Karpas-422 (cell line): ENCODE measurements around the gene TMEM229A. TPM values are rescaled to one million over a fixed set of nuclear protein-coding genes. Genes with fewer than 3 reads are reported as not detected.

Source experiments
- DNase-seq: peaks from one replicate; pipeline ENCODE4 v3.0.0-alpha.2; 2015
- H2AFZ ChIP-seq: fragments of 200-600 bp; sonication (generic); 2 replicates; pipeline ENCODE4 v1.6.1; 2014; ENCODE audit warnings: antibody characterized with exemption, low read length, mixed read lengths
- H3K27ac ChIP-seq: fragments of 200-600 bp; sonication (generic); 2 replicates; pipeline ENCODE4 v1.5.1; 2014; ENCODE audit warnings: mild to moderate bottlenecking, low read length, moderate library complexity
- H3K27me3 ChIP-seq: fragments of 200-600 bp; sonication (generic); 2 replicates; pipeline ENCODE4 v1.6.1; 2014; ENCODE audit warnings: low read length, mixed read lengths
- H3K36me3 ChIP-seq: fragments of 200-600 bp; sonication (generic); 2 replicates; pipeline ENCODE4 v1.6.1; 2014; ENCODE audit warnings: low read length, mixed read lengths; ENCODE audit not compliant: insufficient read depth
- H3K4me1 ChIP-seq: fragments of 200-600 bp; sonication (generic); 2 replicates; pipeline ENCODE4 v1.6.1; 2014; ENCODE audit warnings: mild to moderate bottlenecking, low read length, mixed read lengths
- H3K4me2 ChIP-seq: fragments of 200-600 bp; sonication (generic); 2 replicates; pipeline ENCODE4 v1.6.1; 2014; ENCODE audit warnings: low read length, low read depth, mild to moderate bottlenecking; ENCODE audit not compliant: poor library complexity, severe bottlenecking
- H3K4me3 ChIP-seq: fragments of 200-600 bp; sonication (generic); 2 replicates; pipeline ENCODE4 v1.5.1; 2014; ENCODE audit warnings: mild to moderate bottlenecking, antibody characterized with exemption, low read length, mixed read lengths
- H3K79me2 ChIP-seq: fragments of 200-600 bp; sonication (generic); 2 replicates; pipeline ENCODE4 v1.6.1; 2014; ENCODE audit warnings: mild to moderate bottlenecking, low read length, mixed read lengths
- H3K9ac ChIP-seq: fragments of 200-600 bp; sonication (generic); 2 replicates; pipeline ENCODE4 v1.6.0; 2014; ENCODE audit warnings: low read length
- H3K9me2 ChIP-seq: fragments of 200-600 bp; sonication (generic), shearing (Covaris generic); replicated peaks from 2 replicates; pipeline ENCODE4 v1.6.0; 2014; ENCODE audit warnings: mild to moderate bottlenecking, low read length, moderate library complexity; ENCODE audit not compliant: insufficient read depth
- H3K9me3 ChIP-seq: fragments of 300-700, 200-600 bp; sonication (generic); 2 replicates; pipeline ENCODE4 v1.6.1; 2014; ENCODE audit warnings: low read length, mixed read lengths
- H4K20me1 ChIP-seq: fragments of 200-600 bp; sonication (generic); 2 replicates; pipeline ENCODE4 v1.6.1; 2014; ENCODE audit warnings: mild to moderate bottlenecking, antibody characterized with exemption, low read length, low read depth; ENCODE audit not compliant: insufficient read depth
- total RNA-seq: library from RNA; depleted of rRNA; stranded (reverse); fragments of >200 nt; shearing (Covaris generic); gene quantifications from 2 replicates; pipeline ENCODE4 v1.2.3, GENCODE V29; 2014; ENCODE audit warnings: low replicate concordance; rRNA removed

Gene TMEM229A
- total RNA-seq, 1 experiment from 2014 or later: not detected

GRCh38 chr7:123992913-123993518, 39.9 kb downstream of the TMEM229A start:
- H3K9me3 ChIP-seq: no peaks in the 10 kb centered on the region
- H3K9me2 ChIP-seq: no peaks in the 10 kb centered on the region
- H4K20me1 ChIP-seq: no peaks in the 10 kb centered on the region
- H3K4me3 ChIP-seq: no peak overlapping the region
- H3K4me1 ChIP-seq: no peaks in the 10 kb centered on the region
- H3K27ac ChIP-seq: no peak overlapping the region
- no peaks in the 10 kb centered on the region for H3K36me3 ChIP-seq
- DNase-seq: no peak
- no peaks in the 10 kb centered on the region for H3K27me3 ChIP-seq
- H3K4me2 ChIP-seq: no peak overlapping the region
- no peak overlapping the region for H3K9ac ChIP-seq
- no peaks in the 10 kb centered on the region for H3K79me2 ChIP-seq
- H2AFZ ChIP-seq: no peak overlapping the region

DNA sequence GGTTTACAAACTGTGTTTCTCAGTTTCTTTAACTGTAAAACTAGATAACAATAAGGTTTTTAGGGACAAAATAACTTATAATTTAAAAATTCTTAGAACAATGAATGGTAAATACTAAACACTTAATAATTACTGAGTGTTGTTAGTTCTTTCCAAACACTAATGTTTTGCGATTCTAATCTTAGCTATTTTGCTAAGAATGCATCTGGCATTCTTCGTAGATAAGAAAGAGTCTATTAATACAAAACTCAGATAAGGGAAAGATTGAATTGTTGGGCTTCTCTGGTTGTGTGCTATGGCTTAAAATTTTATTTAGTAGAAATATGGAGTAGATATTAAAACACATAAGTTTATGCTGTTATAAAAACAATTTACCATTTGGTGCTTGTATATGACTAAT, 45.4 kb downstream of the TMEM229A start:
- Histone ChIP-seq H3K4me1 (no peaks in the 10 kb centered on the region), H3K27me3 (no peaks in the 10 kb centered on the region), H4K20me1 (no peaks in the 10 kb centered on the region), H3K4me2 (no peak overlapping the region), H3K36me3 (no peaks in the 10 kb centered on the region), H3K79me2 (no peaks in the 10 kb centered on the region), H3K9me2 (no peaks in the 10 kb centered on the region; the same call in 1 of the 2 replicates), H3K4me3 (no peak overlapping the region), H3K9me3 (no peaks in the 10 kb centered on the region), H3K27ac (no peak overlapping the region), H2AFZ (no peak overlapping the region), H3K9ac (no peak overlapping the region)
- DNase-seq: no peak

Other genes starting within 250 kb of the TMEM229A start
- gene HYAL4, start 187.9 kb downstream of the TMEM229A start, total RNA-seq: not detected in 2 replicates
- not detected in 2 replicates for gene SPAM1, start 107.8 kb downstream of the TMEM229A start, total RNA-seq